IMR-90 (cell line): ENCODE measurements around the gene RAB6A. TPM values are rescaled to one million over a fixed set of nuclear protein-coding genes. Genes with fewer than 3 reads are reported as not detected.

Experiments used
- ATAC-seq: fragments of 200-7000 bp; cut with Tn5 transposase; 2 replicates; pipeline ENCODE4 v1.9.1; 2020; ENCODE audit warnings: low read depth, mild to moderate bottlenecking, moderate library complexity
- BruUV-seq: library from RNA; stranded (reverse); fragments of 400-500 nt; replicated peaks from 2 replicates; lab custom pipeline; 2021; lab: Mats Ljungman, UMichigan
- CTCF ChIA-PET: fragments of 300-600 bp; formaldehyde crosslinking; extraction: SDS; loops from one replicate; lab custom pipeline; 2021; ENCODE audit warnings: antibody characterized with exemption; lab: Yijun Ruan, JAX
- POLR2A ChIA-PET: fragments of 300-600 bp; sonication (Branson Sonifier 250); formaldehyde crosslinking; loops from one replicate; lab custom pipeline; 2022; ENCODE audit warnings: antibody characterized with exemption; ENCODE audit not compliant: unreplicated experiment; lab: Charles Lee
- DNase-seq: peaks from one replicate; pipeline ENCODE4 v3.0.0; 2013
- H2AFZ ChIP-seq: replicated peaks from 2 replicates; pipeline ENCODE3; 2013; ENCODE audit warnings: low read length, mild to moderate bottlenecking; ENCODE audit not compliant: poor library complexity
- H2AK5ac ChIP-seq: 2 replicates; pipeline ENCODE4 v1.6.1; 2013; ENCODE audit warnings: low read depth, low read length, inconsistent platforms
- H2AK9ac ChIP-seq: replicated peaks from 2 replicates; pipeline ENCODE3; 2013; ENCODE audit warnings: mild to moderate bottlenecking, low read depth, low read length, moderate library complexity; ENCODE audit not compliant: poor library complexity
- H2BK120ac ChIP-seq: 2 replicates; pipeline ENCODE4 v1.6.1; 2013; ENCODE audit warnings: low read depth, low read length, inconsistent platforms
- H2BK15ac ChIP-seq: 3 replicates; pipeline ENCODE4 v1.6.1; 2013; ENCODE audit warnings: low read depth, low read length, inconsistent platforms
- H2BK20ac ChIP-seq: 2 replicates; pipeline ENCODE4 v1.6.1; 2013; ENCODE audit warnings: low read depth, mild to moderate bottlenecking, inconsistent platforms, low read length, moderate library complexity
- H2BK5ac ChIP-seq: 2 replicates; pipeline ENCODE4 v1.6.1; 2013; ENCODE audit warnings: mild to moderate bottlenecking, low read depth, low read length, inconsistent platforms; ENCODE audit not compliant: poor library complexity, severe bottlenecking
- H3K14ac ChIP-seq: replicated peaks from 2 replicates; pipeline ENCODE4 v1.6.1; 2013; ENCODE audit warnings: low read depth, low read length, inconsistent platforms
- H3K18ac ChIP-seq: 2 replicates; pipeline ENCODE4 v1.6.1; 2013; ENCODE audit warnings: low read depth, low read length, control low read depth
- H3K23ac ChIP-seq: 2 replicates; pipeline ENCODE4 v1.6.1; 2013; ENCODE audit warnings: low read depth, low read length, inconsistent platforms
- H3K27ac ChIP-seq: 2 replicates; pipeline ENCODE4 v1.5.1; 2013; ENCODE audit warnings: mild to moderate bottlenecking, control low read depth, low read length; ENCODE audit not compliant: insufficient read depth
- H3K27me3 ChIP-seq: 2 replicates; pipeline ENCODE4 v1.6.1; 2013; ENCODE audit warnings: low read length; ENCODE audit not compliant: control insufficient read depth, insufficient read depth
- H3K36me3 ChIP-seq: 2 replicates; pipeline ENCODE4 v1.6.1; 2013; ENCODE audit warnings: low read length, mixed read lengths; ENCODE audit not compliant: control insufficient read depth, insufficient read depth
- H3K4ac ChIP-seq: 2 replicates; pipeline ENCODE4 v1.6.1; 2013; ENCODE audit warnings: low read depth, low read length, inconsistent platforms
- H3K4me1 ChIP-seq: 2 replicates; pipeline ENCODE4 v1.6.1; 2013; ENCODE audit warnings: low read length, mixed read lengths; ENCODE audit not compliant: control insufficient read depth, insufficient read depth
- H3K4me2 ChIP-seq: 2 replicates; pipeline ENCODE4 v1.6.1; 2013; ENCODE audit warnings: low read depth, mild to moderate bottlenecking, control low read depth, low read length, moderate library complexity
- H3K4me3 ChIP-seq: 2 replicates; pipeline ENCODE4 v1.5.1; 2013; ENCODE audit warnings: low read depth, mild to moderate bottlenecking, control low read depth, low read length, moderate library complexity; ENCODE audit not compliant: insufficient read depth
- H3K56ac ChIP-seq: 2 replicates; pipeline ENCODE4 v1.6.1; 2013; ENCODE audit warnings: low read length, inconsistent platforms; ENCODE audit not compliant: insufficient read depth; ENCODE audit errors: extremely low read depth
- H3K79me1 ChIP-seq, 2 experiments: 2 replicates each; pipeline ENCODE4 v1.6.1; 2013; ENCODE audit warnings: low read length in 2 of 2, inconsistent platforms in 1 of 2, low read depth in 1 of 2
- H3K9ac ChIP-seq: 2 replicates; pipeline ENCODE4 v1.6.1; 2013; ENCODE audit warnings: low read depth, low read length, control low read depth
- H3K9me1 ChIP-seq: 2 replicates; pipeline ENCODE4 v1.6.1; 2013; ENCODE audit warnings: low read length, inconsistent platforms; ENCODE audit not compliant: insufficient read depth
- H3K9me3 ChIP-seq: 2 replicates; pipeline ENCODE4 v1.6.1; 2013; ENCODE audit warnings: low read length; ENCODE audit not compliant: control insufficient read depth, insufficient read depth
- H4K20me1 ChIP-seq: 2 replicates; pipeline ENCODE4 v1.6.1; 2013; ENCODE audit warnings: low read length, inconsistent platforms; ENCODE audit not compliant: insufficient read depth
- H4K5ac ChIP-seq: 2 replicates; pipeline ENCODE4 v1.6.1; 2013; ENCODE audit warnings: mild to moderate bottlenecking, low read depth, low read length, control low read depth
- H4K8ac ChIP-seq, 2 experiments: 2 replicates each; pipeline ENCODE4 v1.6.1; 2013; ENCODE audit warnings: low read depth in 2 of 2, low read length in 2 of 2, control low read depth in 1 of 2, inconsistent platforms in 1 of 2
- H4K91ac ChIP-seq: 2 replicates; pipeline ENCODE4 v1.6.1; 2013; ENCODE audit warnings: low read depth, low read length, inconsistent platforms; ENCODE audit not compliant: insufficient read depth
- BHLHE40 ChIP-seq: fragments of 150-350 bp; IDR thresholded peaks from 2 replicates; pipeline ENCODE4 v1.6.1; 2016; ENCODE audit warnings: mild to moderate bottlenecking, low read depth, low read length
- CEBPB ChIP-seq: IDR thresholded peaks from 2 replicates; pipeline ENCODE4 v1.6.1; 2012; ENCODE audit warnings: low read depth, low read length, improper control_type of control experiment
- CHD1 ChIP-seq: IDR thresholded peaks from 2 replicates; pipeline ENCODE4 v1.6.1; 2012; ENCODE audit warnings: low read depth, low read length, improper control_type of control experiment
- CTCF ChIP-seq: conservative IDR thresholded peaks from 2 replicates; pipeline ENCODE4 v1.5.1; 2012; ENCODE audit warnings: mild to moderate bottlenecking, low read depth, low read length, improper control_type of control experiment
- ELK1 ChIP-seq: fragments of 150-350 bp; IDR thresholded peaks from 2 replicates; pipeline ENCODE4 v1.6.1; 2016; ENCODE audit warnings: low read depth, mild to moderate bottlenecking, low read length, moderate library complexity, borderline replicate concordance
- MAFK ChIP-seq: IDR thresholded peaks from 2 replicates; pipeline ENCODE4 v1.6.1; 2012; ENCODE audit warnings: low read depth, low read length, improper control_type of control experiment
- NFE2L2 ChIP-seq: fragments of 150-350 bp; IDR thresholded peaks from 2 replicates; pipeline ENCODE4 v1.6.1; 2016; ENCODE audit warnings: low read depth, mild to moderate bottlenecking, low read length
- POLR2A ChIP-seq: IDR thresholded peaks from 2 replicates; pipeline ENCODE4 v1.6.1; 2012; ENCODE audit warnings: mild to moderate bottlenecking, low read depth, low read length
- RAD21 ChIP-seq: IDR thresholded peaks from 2 replicates; pipeline ENCODE4 v1.6.1; 2012; ENCODE audit warnings: low read length, improper control_type of control experiment
- RCOR1 ChIP-seq: IDR thresholded peaks from 2 replicates; pipeline ENCODE4 v1.6.1; 2012; ENCODE audit warnings: mild to moderate bottlenecking, low read length, improper control_type of control experiment; ENCODE audit not compliant: insufficient replicate concordance
- RFX5 ChIP-seq: IDR thresholded peaks from 2 replicates; pipeline ENCODE4 v1.8.0; 2012; ENCODE audit warnings: low read depth, mild to moderate bottlenecking, low read length, moderate library complexity
- USF2 ChIP-seq: fragments of 150-350 bp; IDR thresholded peaks from 2 replicates; pipeline ENCODE4 v1.6.1; 2017; ENCODE audit warnings: mild to moderate bottlenecking, antibody characterized with exemption, low read length, low read depth
- WGBS, 2 experiments: methylation state at CpG; one replicate each; pipeline versions ENCODE4 v1.1.5 to v1.1.7; 2013; ENCODE audit warnings: missing lambda C conversion rate in 2 of 2; ENCODE audit not compliant: insufficient read length in 1 of 2; ENCODE audit errors: extremely low coverage in 2 of 2; 5-methylcytosine and 5-hydroxymethylcytosine counted together
- dilution Hi-C: fragments of 300-500 bp; cut with HindIII; formaldehyde crosslinking; loops from one replicate; pipeline ENCODE4 v1.14.3; 2018; ENCODE audit warnings: low sequenced_read_pairs; ENCODE audit not compliant: unreplicated experiment
- in situ Hi-C: fragments of 300-500 bp; cut with MboI; formaldehyde crosslinking; loops from 3 replicates; pipeline ENCODE4 v1.14.3; 2019; ENCODE audit warnings: low sequenced_read_pairs, inconsistent platforms, mixed read lengths
- intact Hi-C: fragments of 100-400 bp; cut with micrococcal nuclease; formaldehyde crosslinking; loops from 2 replicates; pipeline ENCODE4 v1.10.0; 2022
- polyA plus RNA-seq, 3 experiments: library from polyadenylated mRNA; depleted of rRNA; stranded (reverse); fragments of >200 nt; gene quantifications; 2 replicates each; pipeline ENCODE4 v1.2.3, GENCODE V29; 2012; ENCODE audit warnings: low replicate concordance in 1 of 3
- total RNA-seq: library from RNA; depleted of rRNA; stranded (reverse); fragments of >200 nt; gene quantifications from 2 replicates; pipeline ENCODE4 v1.2.3, GENCODE V29; 2012

Gene RAB6A
- total and polyA plus RNA-seq, 2 of the 4 experiments (the other 2 are of a cell fraction), result 65.5 to 81.0 TPM

- DNase-seq (no peak), ATAC-seq (no peak)
- Histone ChIP-seq H3K18ac (no peak overlapping the region), H3K9ac (no peak overlapping the region), H3K4ac (no peak overlapping the region), H3K79me1 (no peaks in the 10 kb centered on the region), H2BK15ac (no peak overlapping the region), H3K4me1 (no peaks in the 10 kb centered on the region), H3K4me2 (no peak overlapping the region), H3K9me1 (peaks cover 7% of the 10 kb centered on the region; the same call in 1 of the 2 replicates), H2AK9ac (no peak overlapping the region), H3K4me3 (no peak overlapping the region), H3K9me3 (no peaks in the 10 kb centered on the region), H3K27ac (no peak overlapping the region), H4K8ac (no peak overlapping the region), H3K23ac (no peak overlapping the region), H3K56ac (no peak overlapping the region), H4K91ac (no peak overlapping the region), H3K36me3 (peaks cover 3% of the 10 kb centered on the region), H4K5ac (no peak overlapping the region), H2BK20ac (no peak overlapping the region), H3K14ac (no peak overlapping the region), H2AK5ac (no peak overlapping the region), H2BK5ac (no peak overlapping the region), H2BK120ac (no peak overlapping the region), H4K20me1 (no peaks in the 10 kb centered on the region), H3K27me3 (no peaks in the 10 kb centered on the region), H2AFZ (no peak overlapping the region)
- POLR2A ChIA-PET, result no interaction called here
- no TSS peak for BruUV-seq
- CTCF ChIA-PET, result no interaction called here
- WGBS, 2 experiments, result no CpG with 5 or more reads among the region's 3 CpGs
- intact Hi-C loops, result no loop called here
- in situ Hi-C loops, result no loop called here
- dilution Hi-C loops, result no loop called here
- TF ChIP-seq CEBPB, result no peak
- no peak for TF ChIP-seq RAD21
- TF ChIP-seq RFX5, result no peak
- no peak for TF ChIP-seq MAFK
- no peak for TF ChIP-seq USF2
- no peak for TF ChIP-seq BHLHE40
- TF ChIP-seq POLR2A, result no peak
- no peak for TF ChIP-seq CHD1
- TF ChIP-seq NFE2L2, result no peak
- TF ChIP-seq CTCF, result no peak
- no peak for TF ChIP-seq ELK1
- no peak for TF ChIP-seq RCOR1
Observed at GRCh38 chr11:73670808-73671207, 90.1 kb downstream of the RAB6A start.
